ENCODE data around the gene HLA-DMA. TPM values are rescaled to one million over a fixed set of nuclear protein-coding genes. Genes with fewer than 3 reads are reported as not detected.

The HLA-DMA gene
- total and polyA plus RNA-seq, 2 of the 4 experiments (the other 2 are of a cell fraction) = 2.3 to 8.3 TPM

GRCh38 chr6:32976334-32977069, 23.6 kb upstream of the HLA-DMA start (continued):
- no peak for TF ChIP-seq CTCF (conservative IDR thresholded peaks at IDR 0.05; ENCODE audit: low read depth, low read length)

GRCh38 chr6:32975886-32976285, 23.0 kb upstream of the HLA-DMA start:
- in situ Hi-C loops (cut with MboI; ENCODE audit: low sequenced_read_pairs) = loop anchor here (5.0 kb wide), 1 partner anchor 39 kb away; no protein-coding TSS in a partner anchor
- Histone ChIP-seq H3K18ac (ENCODE audit: low read depth, low read length) (no peak overlapping the region), H4K5ac (ENCODE audit: low read depth, low read length) (no peak overlapping the region), H2BK15ac (ENCODE audit: low read depth, low read length) (no peak overlapping the region), H4K20me1 (ENCODE audit: insufficient read depth, low read length) (peaks cover 93% of the 10 kb centered on the region), H3K4ac (ENCODE audit: low read depth, low read length) (no peak overlapping the region), H3K79me1 (ENCODE audit: low read depth in 1 of 2, low read length in 2 of 2) (peaks cover 42 to 60% of the 10 kb centered on the region in 2 experiments), H3K27me3 (ENCODE audit: control insufficient read depth, insufficient read depth, low read length) (no peaks in the 10 kb centered on the region), H3K27ac (ENCODE audit: insufficient read depth, low read length) (no peak overlapping the region), H3K4me1 (ENCODE audit: control insufficient read depth, insufficient read depth, low read length) (peaks cover 6% of the 10 kb centered on the region; the same call in 1 of the 2 replicates), H2AFZ (replicated peaks; ENCODE audit: low read length, poor library complexity) (no peak overlapping the region), H3K36me3 (ENCODE audit: control insufficient read depth, insufficient read depth, low read length) (peaks cover 68% of the 10 kb centered on the region), H2BK5ac (ENCODE audit: low read depth, low read length, poor library complexity, severe bottlenecking) (no peak overlapping the region), H3K9me1 (ENCODE audit: insufficient read depth, low read length) (peaks cover 9% of the 10 kb centered on the region), H2BK120ac (ENCODE audit: low read depth, low read length) (no peak overlapping the region), H3K9ac (ENCODE audit: low read depth, low read length) (no peak overlapping the region), H3K4me2 (ENCODE audit: low read depth, low read length) (no peak overlapping the region; the same call in 1 of the 2 replicates), H2BK20ac (ENCODE audit: low read depth, low read length) (no peak overlapping the region), H2AK9ac (replicated peaks; ENCODE audit: low read depth, low read length, poor library complexity) (no peak overlapping the region), H4K8ac (ENCODE audit: low read depth in 2 of 2, low read length in 2 of 2) (no peak overlapping the region), H3K9me3 (ENCODE audit: control insufficient read depth, insufficient read depth, low read length) (no peaks in the 10 kb centered on the region), H3K23ac (ENCODE audit: low read depth, low read length) (0 out of 2 replicates have a peak overlapping the region, but pooled peaks have one; percentile 51), H3K4me3 (ENCODE audit: insufficient read depth, low read depth, low read length) (no peak overlapping the region), H3K14ac (replicated peaks; ENCODE audit: low read depth, low read length) (no peak overlapping the region), H4K91ac (ENCODE audit: insufficient read depth, low read depth, low read length) (no peak overlapping the region), H2AK5ac (ENCODE audit: low read depth, low read length) (no peak overlapping the region), H3K56ac (ENCODE audit: extremely low read depth, insufficient read depth, low read length) (no peak overlapping the region)
- POLR2A ChIA-PET (ENCODE audit: unreplicated experiment) = interaction anchor here (0.5 kb wide), 1 partner anchor 122 kb away, joined by 5 read pairs; the partner anchor contains the start of gene TAP1
- dilution Hi-C loops (cut with HindIII; ENCODE audit: low sequenced_read_pairs, unreplicated experiment) = no loop called here
- WGBS, 2 experiments (ENCODE audit: extremely low coverage in 2 of 2, insufficient read length in 1 of 2) = 60% methylated on average over 1 of the region's 2 CpGs; no CpG with 5 or more reads in 1 of the 2 experiments
- DNase-seq (no peak), ATAC-seq (ENCODE audit: low read depth) (no peak)
- no TSS peak for BruUV-seq (replicated peaks)
- CTCF ChIA-PET = no interaction called here
- intact Hi-C loops (cut with micrococcal nuclease) = no loop called here
- TF ChIP-seq CTCF (conservative IDR thresholded peaks at IDR 0.05; ENCODE audit: low read depth, low read length) (no peak), MAFK (IDR thresholded peaks at IDR 0.05; ENCODE audit: low read depth, low read length) (no peak), NFE2L2 (IDR thresholded peaks at IDR 0.05; ENCODE audit: low read depth, low read length) (no peak), SMC3 (IDR thresholded peaks at IDR 0.05; ENCODE audit: low read depth, low read length) (no peak), RAD21 (IDR thresholded peaks at IDR 0.05; ENCODE audit: low read length) (no peak), USF2 (IDR thresholded peaks at IDR 0.05; ENCODE audit: low read depth, low read length) (no peak), MXI1 (IDR thresholded peaks at IDR 0.05; ENCODE audit: borderline replicate concordance, low read depth, low read length) (no peak), RFX5 (IDR thresholded peaks at IDR 0.05; ENCODE audit: low read depth, low read length) (no peak), BHLHE40 (IDR thresholded peaks at IDR 0.05; ENCODE audit: low read depth, low read length) (no peak), FOS (IDR thresholded peaks at IDR 0.05; ENCODE audit: low read depth, low read length) (no peak)
